HG02610 (cell line): Measurements from ENCODE around the gene TRIM10.

ENCODE experiments used
- ATAC-seq: cut with Tn5 transposase; IDR thresholded peaks from one replicate; pipeline ENCODE4 v1.9.1; 2021; ENCODE audit warnings: mild to moderate bottlenecking, moderate library complexity; ENCODE audit not compliant: unreplicated experiment

TRIM10 gene

GRCh38 chr6:30160785-30161531 is at the start of gene TRIM10:
Gene TRIM10, minus strand, starts transcription at chr6:30161211. Its CDS starts 353 bp downstream, at chr6:30160858.
- no peak for ATAC-seq

GRCh38 chr6:30207619-30208295 is 46.7 kb upstream of the TRIM10 start:
- ATAC-seq = no peak

GRCh38 chr6:30206799-30207618 is 46.0 kb upstream of the TRIM10 start:
- no peak for ATAC-seq

- ATAC-seq = peak; percentile 38
These were observed 45.1 kb upstream of the TRIM10 start for GRCh38 chr6:30206152-30206551.

GRCh38 chr6:30204116-30204515 is 43.1 kb upstream of the TRIM10 start:
- ATAC-seq = no peak

- ATAC-seq = no peak
These were observed 41.4 kb upstream of the TRIM10 start for GRCh38 chr6:30202366-30202765.

GRCh38 chr6:30200551-30201281 is 39.7 kb upstream of the TRIM10 start:
- ATAC-seq = peak; percentile 75

- ATAC-seq = no peak
These were observed 37.4 kb upstream of the TRIM10 start for GRCh38 chr6:30198166-30199084.

- no peak for ATAC-seq
These were observed 35.4 kb upstream of the TRIM10 start for GRCh38 chr6:30196376-30196775.

GRCh38 chr6:30195951-30196350 is 34.9 kb upstream of the TRIM10 start:
- no peak for ATAC-seq

GRCh38 chr6:30194797-30195690 is 34.0 kb upstream of the TRIM10 start:
- ATAC-seq = no peak

GRCh38 chr6:30192076-30192475 is 31.1 kb upstream of the TRIM10 start:
- ATAC-seq = no peak

GRCh38 chr6:30188541-30188940 is 27.5 kb upstream of the TRIM10 start:
- no peak for ATAC-seq

- no peak for ATAC-seq
These were observed 25.0 kb upstream of the TRIM10 start for GRCh38 chr6:30185846-30186484.

- ATAC-seq = no peak
These were observed 23.5 kb upstream of the TRIM10 start for GRCh38 chr6:30184417-30185031.

GRCh38 chr6:30180145-30180544 is 19.1 kb upstream of the TRIM10 start:
- ATAC-seq = no peak

GRCh38 chr6:30178837-30179236 is 17.8 kb upstream of the TRIM10 start:
- no peak for ATAC-seq

- no peak for ATAC-seq
These were observed 14.8 kb upstream of the TRIM10 start for GRCh38 chr6:30175765-30176164.
